K562 (cell line): Measurements from ENCODE around the gene NUCB2. TPM values are rescaled to one million over a fixed set of nuclear protein-coding genes. Genes with fewer than 3 reads are reported as not detected.
A peak's percentile ranks its signal among the peaks of the same experiment; 100 is the strongest.

Experiments used
- ARID4B ChIP-seq: sonication (generic); formaldehyde crosslinking; IDR thresholded peaks from 2 replicates; pipeline ENCODE4 v1.8.0; 2022; ENCODE audit warnings: mild to moderate bottlenecking, missing genetic modification reagents
- ELF2 ChIP-seq: fragments of 250-450 bp; sonication (Bioruptor Pico); IDR thresholded peaks from 2 replicates; pipeline ENCODE4 v1.5.0; 2021; ENCODE audit warnings: mild to moderate bottlenecking
- RCOR1 ChIP-seq, 2 experiments: IDR thresholded peaks; 2 replicates each; pipeline ENCODE4 v1.6.1; 2012; ENCODE audit warnings: low read depth in 2 of 2, low read length in 2 of 2, borderline replicate concordance in 1 of 2, improper control_type of control experiment in 1 of 2
- ZNF311 ChIP-seq: fragments of 250-450 bp; sonication (Bioruptor Pico); IDR thresholded peaks from 2 replicates; pipeline ENCODE4 v1.4.0; 2020; ENCODE audit warnings: mild to moderate bottlenecking, moderate library complexity
- polyA plus RNA-seq, 8 experiments: library from polyadenylated mRNA; depleted of rRNA in 4 of 8; stranded (reverse) in 5 of 8; unstranded in 3 of 8; fragments of >200 nt; fragmentation: Nextera tagmentation in 2 of 8; fragmentation: Illumina TruSeq in 1 of 8; extraction: Ambion mirVana in 2 of 8; extraction: Trizol in 1 of 8; gene quantifications; 2 replicates each; pipeline versions ENCODE4 v1.2.1 to v1.2.3, GENCODE V29; 2011 to 2014; ENCODE audit warnings: inconsistent platforms in 1 of 8, missing spikeins in 1 of 8
- total RNA-seq, 7 experiments: library from RNA; depleted of rRNA in 6 of 7; stranded (reverse); fragments of >200 nt in 6 of 7; fragmentation: Illumina TruSeq in 2 of 7; extraction: Trizol in 2 of 7; gene quantifications; 2 replicates each; pipeline versions ENCODE4 v1.2.1 to v1.2.3, GENCODE V29; 2011 to 2021; ENCODE audit warnings: low replicate concordance in 1 of 7
- TF ChIP-seq, protein P1 (sequence below), 2 experiments: fragments of 450-650 bp; formaldehyde crosslinking in 1 of 2; IDR thresholded peaks; 2 replicates each; pipeline versions ENCODE4 v1.4.0 to v1.6.1; 2014 to 2020; ENCODE audit warnings: mild to moderate bottlenecking in 2 of 2, borderline replicate concordance in 1 of 2, low read depth in 1 of 2
- TF ChIP-seq, protein P2 (sequence below), 2 experiments: fragments of 150-350 bp in 1 of 2; IDR thresholded peaks; 2 replicates each; pipeline ENCODE4 v1.6.1; 2012 to 2016; ENCODE audit warnings: low read depth in 2 of 2, low read length in 2 of 2, mild to moderate bottlenecking in 1 of 2, moderate library complexity in 1 of 2
- TF ChIP-seq, protein P3 (sequence below): sonication (generic); formaldehyde crosslinking; IDR thresholded peaks from 2 replicates; pipeline ENCODE4 v1.8.0; 2022; ENCODE audit warnings: mild to moderate bottlenecking, low read depth, missing genetic modification reagents

NUCB2 gene
- total and polyA plus RNA-seq, 9 of the 15 experiments (the other 6 are each of a cell fraction or from before 2014, with no cell fraction given): 54.0 to 108 (median 84.6) TPM

- TF ChIP-seq, protein P1, sequence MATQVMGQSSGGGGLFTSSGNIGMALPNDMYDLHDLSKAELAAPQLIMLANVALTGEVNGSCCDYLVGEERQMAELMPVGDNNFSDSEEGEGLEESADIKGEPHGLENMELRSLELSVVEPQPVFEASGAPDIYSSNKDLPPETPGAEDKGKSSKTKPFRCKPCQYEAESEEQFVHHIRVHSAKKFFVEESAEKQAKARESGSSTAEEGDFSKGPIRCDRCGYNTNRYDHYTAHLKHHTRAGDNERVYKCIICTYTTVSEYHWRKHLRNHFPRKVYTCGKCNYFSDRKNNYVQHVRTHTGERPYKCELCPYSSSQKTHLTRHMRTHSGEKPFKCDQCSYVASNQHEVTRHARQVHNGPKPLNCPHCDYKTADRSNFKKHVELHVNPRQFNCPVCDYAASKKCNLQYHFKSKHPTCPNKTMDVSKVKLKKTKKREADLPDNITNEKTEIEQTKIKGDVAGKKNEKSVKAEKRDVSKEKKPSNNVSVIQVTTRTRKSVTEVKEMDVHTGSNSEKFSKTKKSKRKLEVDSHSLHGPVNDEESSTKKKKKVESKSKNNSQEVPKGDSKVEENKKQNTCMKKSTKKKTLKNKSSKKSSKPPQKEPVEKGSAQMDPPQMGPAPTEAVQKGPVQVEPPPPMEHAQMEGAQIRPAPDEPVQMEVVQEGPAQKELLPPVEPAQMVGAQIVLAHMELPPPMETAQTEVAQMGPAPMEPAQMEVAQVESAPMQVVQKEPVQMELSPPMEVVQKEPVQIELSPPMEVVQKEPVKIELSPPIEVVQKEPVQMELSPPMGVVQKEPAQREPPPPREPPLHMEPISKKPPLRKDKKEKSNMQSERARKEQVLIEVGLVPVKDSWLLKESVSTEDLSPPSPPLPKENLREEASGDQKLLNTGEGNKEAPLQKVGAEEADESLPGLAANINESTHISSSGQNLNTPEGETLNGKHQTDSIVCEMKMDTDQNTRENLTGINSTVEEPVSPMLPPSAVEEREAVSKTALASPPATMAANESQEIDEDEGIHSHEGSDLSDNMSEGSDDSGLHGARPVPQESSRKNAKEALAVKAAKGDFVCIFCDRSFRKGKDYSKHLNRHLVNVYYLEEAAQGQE (IDR thresholded peaks at IDR 0.05; ENCODE audit: borderline replicate concordance): peak; percentile 20; the same call in 1 of the 2 replicates
- TF ChIP-seq, protein P1 (CRISPR knock-in tag; IDR thresholded peaks at IDR 0.05; ENCODE audit: low read depth): no peak
- TF ChIP-seq RCOR1 (IDR thresholded peaks at IDR 0.05; ENCODE audit: borderline replicate concordance in 1 of 2, low read depth in 2 of 2, low read length in 2 of 2): no peak
- peak; percentile 21; the same call in 1 of the 2 replicates for TF ChIP-seq ARID4B (CRISPR knock-in tag)
- peak; percentile 63; the same call in 1 of the 2 replicates for TF ChIP-seq ELF2 (CRISPR knock-in tag)
- TF ChIP-seq, protein P2, sequence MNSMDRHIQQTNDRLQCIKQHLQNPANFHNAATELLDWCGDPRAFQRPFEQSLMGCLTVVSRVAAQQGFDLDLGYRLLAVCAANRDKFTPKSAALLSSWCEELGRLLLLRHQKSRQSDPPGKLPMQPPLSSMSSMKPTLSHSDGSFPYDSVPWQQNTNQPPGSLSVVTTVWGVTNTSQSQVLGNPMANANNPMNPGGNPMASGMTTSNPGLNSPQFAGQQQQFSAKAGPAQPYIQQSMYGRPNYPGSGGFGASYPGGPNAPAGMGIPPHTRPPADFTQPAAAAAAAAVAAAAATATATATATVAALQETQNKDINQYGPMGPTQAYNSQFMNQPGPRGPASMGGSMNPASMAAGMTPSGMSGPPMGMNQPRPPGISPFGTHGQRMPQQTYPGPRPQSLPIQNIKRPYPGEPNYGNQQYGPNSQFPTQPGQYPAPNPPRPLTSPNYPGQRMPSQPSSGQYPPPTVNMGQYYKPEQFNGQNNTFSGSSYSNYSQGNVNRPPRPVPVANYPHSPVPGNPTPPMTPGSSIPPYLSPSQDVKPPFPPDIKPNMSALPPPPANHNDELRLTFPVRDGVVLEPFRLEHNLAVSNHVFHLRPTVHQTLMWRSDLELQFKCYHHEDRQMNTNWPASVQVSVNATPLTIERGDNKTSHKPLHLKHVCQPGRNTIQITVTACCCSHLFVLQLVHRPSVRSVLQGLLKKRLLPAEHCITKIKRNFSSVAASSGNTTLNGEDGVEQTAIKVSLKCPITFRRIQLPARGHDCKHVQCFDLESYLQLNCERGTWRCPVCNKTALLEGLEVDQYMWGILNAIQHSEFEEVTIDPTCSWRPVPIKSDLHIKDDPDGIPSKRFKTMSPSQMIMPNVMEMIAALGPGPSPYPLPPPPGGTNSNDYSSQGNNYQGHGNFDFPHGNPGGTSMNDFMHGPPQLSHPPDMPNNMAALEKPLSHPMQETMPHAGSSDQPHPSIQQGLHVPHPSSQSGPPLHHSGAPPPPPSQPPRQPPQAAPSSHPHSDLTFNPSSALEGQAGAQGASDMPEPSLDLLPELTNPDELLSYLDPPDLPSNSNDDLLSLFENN (IDR thresholded peaks at IDR 0.05; ENCODE audit: low read depth in 2 of 2, low read length in 2 of 2): no peak
- TF ChIP-seq ZNF311 (CRISPR knock-in tag): no peak
- TF ChIP-seq, protein P3, sequence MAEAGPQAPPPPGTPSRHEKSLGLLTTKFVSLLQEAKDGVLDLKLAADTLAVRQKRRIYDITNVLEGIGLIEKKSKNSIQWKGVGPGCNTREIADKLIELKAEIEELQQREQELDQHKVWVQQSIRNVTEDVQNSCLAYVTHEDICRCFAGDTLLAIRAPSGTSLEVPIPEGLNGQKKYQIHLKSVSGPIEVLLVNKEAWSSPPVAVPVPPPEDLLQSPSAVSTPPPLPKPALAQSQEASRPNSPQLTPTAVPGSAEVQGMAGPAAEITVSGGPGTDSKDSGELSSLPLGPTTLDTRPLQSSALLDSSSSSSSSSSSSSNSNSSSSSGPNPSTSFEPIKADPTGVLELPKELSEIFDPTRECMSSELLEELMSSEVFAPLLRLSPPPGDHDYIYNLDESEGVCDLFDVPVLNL (CRISPR knock-in tag): peak; percentile 51; the same call in 1 of the 2 replicates
Observed at GRCh38 chr11:17352950-17353820, 76.6 kb downstream of the NUCB2 start (continued).
